Fibroblast of villous mesenchyme (primary cell): ENCODE data around the gene CCDC148. TPM values are rescaled to one million over a fixed set of nuclear protein-coding genes. Genes with fewer than 3 reads are reported as not detected.
"Not testable (repeated sequence)": the region's sequence is repeated elsewhere in the genome, so short reads cannot be mapped to it uniquely, and the experiment has no call there.

Experiments
- DNase-seq: peaks from one replicate; pipeline ENCODE4 v3.0.0-alpha.2; 2010; ENCODE audit warnings: low read depth
- H3K4me3 ChIP-seq: 2 replicates; pipeline ENCODE4 v1.5.1; 2011; ENCODE audit warnings: low read depth, mild to moderate bottlenecking, low read length
- CTCF ChIP-seq: IDR thresholded peaks from 2 replicates; pipeline ENCODE4 v1.5.1; 2012; ENCODE audit warnings: low read depth, mild to moderate bottlenecking, low read length; ENCODE audit not compliant: insufficient read depth
- total RNA-seq: library from RNA; depleted of rRNA; stranded (reverse); fragments of >200 nt; gene quantifications from 2 replicates; pipeline ENCODE4 v1.2.3, GENCODE V29; 2012

The CCDC148 gene
- total RNA-seq, 1 donor = 2.6 TPM

- TF ChIP-seq CTCF = no peak
- DNase-seq = no peak
- H3K4me3 ChIP-seq = no peak overlapping the region
Measured at GRCh38 chr2:158228943-158229508, 227.5 kb downstream of the CCDC148 start.

GRCh38 chr2:158223066-158223465 is 233.5 kb downstream of the CCDC148 start:
- H3K4me3 ChIP-seq, DNase-seq: not testable (repeated sequence)

GRCh38 chr2:158221063-158222020 is 235.2 kb downstream of the CCDC148 start:
- no peak for TF ChIP-seq CTCF
- DNase-seq = no peak
- no peak overlapping the region for H3K4me3 ChIP-seq

GRCh38 chr2:158217593-158217992 is 239.0 kb downstream of the CCDC148 start:
- H3K4me3 ChIP-seq = no peak overlapping the region
- TF ChIP-seq CTCF = no peak
- no peak for DNase-seq

GRCh38 chr2:158214431-158214830 is 242.1 kb downstream of the CCDC148 start:
- DNase-seq = no peak

GRCh38 chr2:158213773-158214172 is 242.8 kb downstream of the CCDC148 start:
- DNase-seq = no peak
- no peak overlapping the region for H3K4me3 ChIP-seq
- no peak for TF ChIP-seq CTCF

More at GRCh38 chr2:158214431-158214830, 242.1 kb downstream of the CCDC148 start:
- no peak for TF ChIP-seq CTCF
- no peak overlapping the region for H3K4me3 ChIP-seq

- H3K4me3 ChIP-seq = no peak overlapping the region
- DNase-seq = no peak
- no peak for TF ChIP-seq CTCF
Measured at GRCh38 chr2:158212301-158212700, 244.3 kb downstream of the CCDC148 start.
